K562 (cell line): ENCODE results near the gene ATG7. TPM values are rescaled to one million over a fixed set of nuclear protein-coding genes. Genes with fewer than 3 reads are reported as not detected.

ENCODE experiments used
- ATAC-seq: fragments of 200-7000 bp; cut with Tn5 transposase; 3 replicates; pipeline ENCODE4 v1.9.1; 2020; ENCODE audit warnings: moderate library complexity
- BruUV-seq: library from RNA; stranded (reverse); fragments of 400-500 nt; replicated peaks from 2 replicates; lab custom pipeline; 2021; lab: Mats Ljungman, UMichigan
- CTCF ChIA-PET: fragments of 300-600 bp; formaldehyde crosslinking; extraction: SDS; loops from one replicate; lab custom pipeline; 2021; ENCODE audit warnings: low intra/inter-chr PET ratio; lab: Yijun Ruan, JAX
- POLR2A ChIA-PET: fragments of 300-600, 350-650 bp; sonication (Branson Sonifier 250); formaldehyde crosslinking; extraction: SDS; loops from one replicate; lab custom pipeline; 2021; ENCODE audit warnings: antibody characterized with exemption, inconsistent platforms; lab: Yijun Ruan, JAX
- DNase-seq, 4 experiments: peaks; one replicate each; pipeline versions ENCODE4 v3.0.0 to v3.0.0-alpha.2; 2011 to 2018; ENCODE audit warnings: low spot score in 3 of 4, mixed read lengths in 3 of 4; ENCODE audit errors: extremely low read depth in 1 of 4
- FAIRE-seq: peaks from 2 replicates; lab custom pipeline; 2011; peaks lifted over from hg19 to GRCh38; lab: Jason Lieb, UNC
- H2AFZ ChIP-seq: 2 replicates; pipeline ENCODE4 v1.6.0; 2011; ENCODE audit warnings: low read depth, low read length, control low read depth, inconsistent platforms
- H3K27ac ChIP-seq: fragments of 200-600 bp; 3 replicates; pipeline ENCODE4 v1.8.0; 2011; ENCODE audit warnings: low read depth, mild to moderate bottlenecking, control low read depth, inconsistent platforms, low read length, moderate library complexity, mixed read lengths; ENCODE audit errors: extremely low read depth
- H3K27me3 ChIP-seq, 2 experiments: fragments of 300-600 bp in 1 of 2; 2 replicates in 1 of 2; 3 replicates in 1 of 2; pipeline versions ENCODE4 v1.6.0 to v1.8.0; 2011; ENCODE audit warnings: inconsistent platforms in 2 of 2, low read length in 2 of 2, mild to moderate bottlenecking in 1 of 2, mixed read lengths in 1 of 2, moderate library complexity in 1 of 2; ENCODE audit not compliant: control insufficient read depth in 2 of 2, insufficient read depth in 2 of 2
- H3K36me3 ChIP-seq: fragments of 300-600 bp; 3 replicates; pipeline ENCODE4 v1.8.0; 2011; ENCODE audit warnings: mild to moderate bottlenecking, low read length, inconsistent platforms; ENCODE audit not compliant: control insufficient read depth, insufficient read depth
- H3K4me1 ChIP-seq, 2 experiments: fragments of 200-600 bp in 1 of 2; replicated peaks in 1 of 2; 2 replicates in 1 of 2; 3 replicates in 1 of 2; pipeline versions ENCODE4 v1.5.1 to v1.8.0; 2011; ENCODE audit warnings: inconsistent platforms in 2 of 2, low read length in 2 of 2, mild to moderate bottlenecking in 1 of 2, mixed read lengths in 1 of 2, moderate library complexity in 1 of 2; ENCODE audit not compliant: control insufficient read depth in 2 of 2, insufficient read depth in 2 of 2
- H3K4me2 ChIP-seq: 2 replicates; pipeline ENCODE4 v1.6.1; 2011; ENCODE audit warnings: low read length, control low read depth, inconsistent platforms, mixed read lengths; ENCODE audit not compliant: insufficient read depth
- H3K4me3 ChIP-seq: fragments of 200-600 bp; sonication (generic), shearing (Covaris generic); 2 replicates; pipeline ENCODE4 v1.5.1; 2016; ENCODE audit warnings: control low read depth, inconsistent platforms
- H3K79me2 ChIP-seq: fragments of 200-600 bp; 3 replicates; pipeline ENCODE4 v1.8.0; 2011; ENCODE audit warnings: low read length, inconsistent platforms; ENCODE audit not compliant: control insufficient read depth, insufficient read depth
- H3K9ac ChIP-seq, 2 experiments: 2 replicates each; pipeline versions ENCODE4 v1.6.0 to v1.6.1; 2011; ENCODE audit warnings: low read depth in 2 of 2, low read length in 2 of 2, control low read depth in 1 of 2, inconsistent platforms in 1 of 2, mild to moderate bottlenecking in 1 of 2, mixed read lengths in 1 of 2; ENCODE audit not compliant: insufficient read depth in 1 of 2
- H3K9me1 ChIP-seq: one replicate; pipeline ENCODE4 v1.6.0; 2011; ENCODE audit warnings: inconsistent platforms, mild to moderate bottlenecking, low read length, moderate library complexity; ENCODE audit not compliant: control insufficient read depth, insufficient read depth
- H3K9me3 ChIP-seq: replicated peaks from 2 replicates; pipeline ENCODE4 v1.5.1; 2011; ENCODE audit warnings: low read depth, low read length, inconsistent platforms; ENCODE audit not compliant: control insufficient read depth, insufficient read depth
- H4K20me1 ChIP-seq: replicated peaks from 2 replicates; pipeline ENCODE4 v1.6.1; 2011; ENCODE audit warnings: low read length, inconsistent platforms, mixed read lengths; ENCODE audit not compliant: control insufficient read depth, insufficient read depth
- KLF13 ChIP-seq: fragments of 450-650 bp; IDR thresholded peaks from 2 replicates; pipeline ENCODE4 v1.6.1; 2016; ENCODE audit warnings: missing genetic modification characterization, low read depth, mild to moderate bottlenecking, missing compliant biosample characterization, moderate library complexity, borderline replicate concordance
- NBN ChIP-seq: fragments of 450-650 bp; IDR thresholded peaks from 2 replicates; pipeline ENCODE4 v1.6.1; 2016; ENCODE audit warnings: low read depth, mild to moderate bottlenecking
- NFE2L1 ChIP-seq: fragments of 450-650 bp; IDR thresholded peaks from 2 replicates; pipeline ENCODE4 v1.6.1; 2016; ENCODE audit warnings: missing genetic modification characterization, low read depth, mild to moderate bottlenecking, missing compliant biosample characterization, moderate library complexity, borderline replicate concordance
- SAFB ChIP-seq: fragments of 200-400 bp; formaldehyde crosslinking; IDR thresholded peaks from 2 replicates; pipeline ENCODE4 v1.6.1; 2017; ENCODE audit warnings: low read depth, low read length, borderline replicate concordance
- ZNF184 ChIP-seq: sonication (generic); formaldehyde crosslinking; IDR thresholded peaks from 2 replicates; pipeline ENCODE4 v1.5.0; 2020; ENCODE audit warnings: missing genetic modification reagents
- ZNF224 ChIP-seq: sonication (generic); formaldehyde crosslinking; IDR thresholded peaks from 2 replicates; pipeline ENCODE4 v1.8.0; 2022; ENCODE audit warnings: mild to moderate bottlenecking, missing genetic modification reagents
- ZNF316 ChIP-seq: fragments of 450-650 bp; IDR thresholded peaks from 2 replicates; pipeline ENCODE4 v1.6.1; 2016
- ZNF584 ChIP-seq: fragments of 200-800 bp; sonication (Bioruptor generic); IDR thresholded peaks from 2 replicates; pipeline ENCODE4 v1.6.1; 2016; ENCODE audit warnings: low read depth, mild to moderate bottlenecking, missing genetic modification characterization, missing compliant biosample characterization
- ZNF75A ChIP-seq: fragments of 450-650 bp; formaldehyde crosslinking; IDR thresholded peaks from 2 replicates; pipeline ENCODE4 v1.4.0; 2020; ENCODE audit warnings: mild to moderate bottlenecking
- WGBS: fragments of 100-300 bp; shearing (Covaris generic); methylation state at CpG from one replicate; pipeline ENCODE4 v1.1.6; 2016; ENCODE audit warnings: low coverage, mixed read lengths; ENCODE audit not compliant: insufficient coverage; ENCODE audit errors: missing lambda C conversion rate; 5-methylcytosine and 5-hydroxymethylcytosine counted together
- in situ Hi-C: fragments of 300-500 bp; cut with MboI; formaldehyde crosslinking; loops from 4 replicates; pipeline ENCODE4 v1.15.0; 2018; ENCODE audit warnings: inconsistent platforms, mixed read lengths
- intact Hi-C: fragments of 100-400 bp; cut with micrococcal nuclease; formaldehyde crosslinking; loops from 2 replicates; pipeline ENCODE4 v1.14.2; 2022
- polyA plus RNA-seq, 8 experiments: library from polyadenylated mRNA; depleted of rRNA in 4 of 8; stranded (reverse) in 5 of 8; unstranded in 3 of 8; fragments of >200 nt; fragmentation: Nextera tagmentation in 2 of 8; fragmentation: Illumina TruSeq in 1 of 8; extraction: Ambion mirVana in 2 of 8; extraction: Trizol in 1 of 8; gene quantifications; 2 replicates each; pipeline versions ENCODE4 v1.2.1 to v1.2.3, GENCODE V29; 2011 to 2014; ENCODE audit warnings: inconsistent platforms in 1 of 8, missing spikeins in 1 of 8
- total RNA-seq, 7 experiments: library from RNA; depleted of rRNA in 6 of 7; stranded (reverse); fragments of >200 nt in 6 of 7; fragmentation: Illumina TruSeq in 2 of 7; extraction: Trizol in 2 of 7; gene quantifications; 2 replicates each; pipeline versions ENCODE4 v1.2.1 to v1.2.3, GENCODE V29; 2011 to 2021; ENCODE audit warnings: low replicate concordance in 1 of 7
- TF ChIP-seq, protein P1 (sequence below): fragments of 450-650 bp; formaldehyde crosslinking; IDR thresholded peaks from 2 replicates; pipeline ENCODE4 v1.4.0; 2020; ENCODE audit warnings: mild to moderate bottlenecking, mixed read lengths

ATG7 gene
- total and polyA plus RNA-seq, 9 of the 15 experiments (the other 6 are each of a cell fraction or from before 2014, with no cell fraction given), result 18.3 to 45.3 (median 33.6) TPM

- no peak overlapping the region for H3K4me2 ChIP-seq
- H3K9ac ChIP-seq, result no peak overlapping the region
- 0 out of 5 replicates have a peak, but pooled peaks cover 0 to 2% of the 10 kb centered on the region in 2 experiments for H3K4me1 ChIP-seq
- no peak overlapping the region for H2AFZ ChIP-seq
- 53% methylated on average over 14 of the region's 14 CpGs for WGBS
- no TSS peak for BruUV-seq
- no peak overlapping the region for H3K4me3 ChIP-seq
- TF ChIP-seq ZNF75A (no peak), NBN (no peak), KLF13 (tag) (no peak), NFE2L1 (tag) (no peak), ZNF584 (CRISPR knock-in tag) (no peak), ZNF184 (CRISPR knock-in tag) (no peak), SAFB (no peak), ZNF224 (CRISPR knock-in tag) (no peak), ZNF316 (no peak)
- TF ChIP-seq, protein P1, sequence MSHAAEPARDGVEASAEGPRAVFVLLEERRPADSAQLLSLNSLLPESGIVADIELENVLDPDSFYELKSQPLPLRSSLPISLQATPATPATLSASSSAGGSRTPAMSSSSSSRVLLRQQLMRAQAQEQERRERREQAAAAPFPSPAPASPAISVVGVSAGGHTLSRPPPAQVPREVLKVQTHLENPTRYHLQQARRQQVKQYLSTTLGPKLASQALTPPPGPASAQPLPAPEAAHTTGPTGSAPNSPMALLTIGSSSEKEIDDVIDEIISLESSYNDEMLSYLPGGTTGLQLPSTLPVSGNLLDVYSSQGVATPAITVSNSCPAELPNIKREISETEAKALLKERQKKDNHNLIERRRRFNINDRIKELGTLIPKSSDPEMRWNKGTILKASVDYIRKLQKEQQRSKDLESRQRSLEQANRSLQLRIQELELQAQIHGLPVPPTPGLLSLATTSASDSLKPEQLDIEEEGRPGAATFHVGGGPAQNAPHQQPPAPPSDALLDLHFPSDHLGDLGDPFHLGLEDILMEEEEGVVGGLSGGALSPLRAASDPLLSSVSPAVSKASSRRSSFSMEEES (CRISPR knock-in tag), result no peak
- TF ChIP-seq, all 486 proteins: peak for 0
- Histone ChIP-seq H4K20me1 (peaks cover 9% of the 10 kb centered on the region), H3K9me1 (no peaks in the 10 kb centered on the region), H3K79me2 (no peaks in the 10 kb centered on the region), H3K27ac (no peak overlapping the region), H3K9me3 (no peaks in the 10 kb centered on the region), H3K27me3 (peaks cover 0 to 6% of the 10 kb centered on the region in 2 experiments; a peak in 1 of 5 replicates), H3K36me3 (no peaks in the 10 kb centered on the region)
- intact Hi-C loops, result no loop called here
- ATAC-seq (no peak), FAIRE-seq (no peak), DNase-seq (no peak)
- CTCF ChIA-PET, result no interaction called here
- in situ Hi-C loops, result no loop called here
- POLR2A ChIA-PET, result interaction anchor here (0.5 to 1.1 kb wide), 2 partner anchors 15 to 211 kb away, joined by 4 read pairs; no protein-coding TSS in a partner anchor
These were observed 320.5 kb downstream of the ATG7 start for GRCh38 chr3:11592445-11593298.
